Liver (tissue), 9 donors: ENCODE results near the gene UTP15. TPM values are rescaled to one million over a fixed set of nuclear protein-coding genes. Genes with fewer than 3 reads are reported as not detected.

Experiments
- DNase-seq: peaks from one replicate; pipeline ENCODE4 v3.0.0-alpha.2; 2017; ENCODE audit warnings: low spot score
- H3K27ac ChIP-seq, 2 donors: one replicate each; pipeline ENCODE4 v1.7.0; 2013; ENCODE audit warnings: inconsistent platforms in 2 of 2, low read length in 2 of 2, control low read depth in 1 of 2, low read depth in 1 of 2, mild to moderate bottlenecking in 1 of 2
- H3K27me3 ChIP-seq, 4 donors: one replicate each; pipeline versions ENCODE4 v1.6.1 to v1.7.0; 2013; ENCODE audit warnings: low read length in 3 of 4, inconsistent platforms in 1 of 4, mild to moderate bottlenecking in 1 of 4, moderate library complexity in 1 of 4; ENCODE audit not compliant: control insufficient read depth in 4 of 4, insufficient read depth in 4 of 4
- H3K36me3 ChIP-seq, 4 donors: one replicate each; pipeline versions ENCODE4 v1.6.1 to v1.7.0; 2013; ENCODE audit warnings: low read length in 3 of 4, mild to moderate bottlenecking in 3 of 4, low read depth in 1 of 4, moderate library complexity in 1 of 4; ENCODE audit not compliant: control insufficient read depth in 4 of 4, insufficient read depth in 3 of 4
- H3K4me1 ChIP-seq, 4 donors: one replicate each; pipeline versions ENCODE4 v1.6.1 to v1.7.0; 2013; ENCODE audit warnings: low read length in 3 of 4, mild to moderate bottlenecking in 3 of 4, moderate library complexity in 1 of 4; ENCODE audit not compliant: control insufficient read depth in 4 of 4, insufficient read depth in 4 of 4
- H3K4me3 ChIP-seq, 3 donors: one replicate each; pipeline versions ENCODE4 v1.6.1 to v1.7.0; 2013; ENCODE audit warnings: low read length in 3 of 3, control low read depth in 1 of 3, low read depth in 1 of 3, mild to moderate bottlenecking in 1 of 3
- H3K9ac ChIP-seq, 2 donors: one replicate each; pipeline ENCODE4 v1.7.0; 2013; ENCODE audit warnings: low read length in 2 of 2, mild to moderate bottlenecking in 2 of 2, moderate library complexity in 2 of 2, control low read depth in 1 of 2, low read depth in 1 of 2
- H3K9me3 ChIP-seq, 4 donors: one replicate each; pipeline versions ENCODE4 v1.6.1 to v1.7.0; 2013; ENCODE audit warnings: low read length in 3 of 4; ENCODE audit not compliant: control insufficient read depth in 4 of 4
- EGR1 ChIP-seq, 2 donors: IDR thresholded peaks; 2 replicates each; pipeline ENCODE4 v1.6.1; 2016 to 2018; ENCODE audit warnings: antibody characterized with exemption in 2 of 2, low read depth in 2 of 2
- FOXA1 ChIP-seq: IDR thresholded peaks from 2 replicates; pipeline ENCODE4 v1.6.1; 2016; ENCODE audit warnings: antibody characterized with exemption
- FOXA2 ChIP-seq: IDR thresholded peaks from 2 replicates; pipeline ENCODE4 v1.6.1; 2016; ENCODE audit warnings: antibody characterized with exemption
- GABPA ChIP-seq, 2 donors: IDR thresholded peaks in 1 of 2; conservative IDR thresholded peaks in 1 of 2; 2 replicates each; pipeline ENCODE4 v1.6.1; 2016; ENCODE audit warnings: antibody characterized with exemption in 2 of 2, mild to moderate bottlenecking in 1 of 2, moderate library complexity in 1 of 2
- HNF4A ChIP-seq, 2 donors: conservative IDR thresholded peaks; 2 replicates each; pipeline ENCODE4 v1.6.1; 2016; ENCODE audit warnings: antibody characterized with exemption in 2 of 2, mild to moderate bottlenecking in 2 of 2
- HNF4G ChIP-seq: IDR thresholded peaks from 2 replicates; pipeline ENCODE4 v1.6.1; 2016; ENCODE audit warnings: antibody characterized with exemption
- JUND ChIP-seq, 2 donors: IDR thresholded peaks; 2 replicates each; pipeline ENCODE4 v1.6.1; 2016; ENCODE audit warnings: antibody characterized with exemption in 2 of 2
- NR2F2 ChIP-seq: IDR thresholded peaks from 2 replicates; pipeline ENCODE4 v1.6.1; 2016; ENCODE audit warnings: antibody characterized with exemption
- RAD21 ChIP-seq, 2 donors: IDR thresholded peaks; 2 replicates each; pipeline ENCODE4 v1.6.1; 2016; ENCODE audit warnings: antibody characterized with exemption in 2 of 2, mild to moderate bottlenecking in 2 of 2
- RXRA ChIP-seq, 2 donors: IDR thresholded peaks; 2 replicates each; pipeline ENCODE4 v1.6.1; 2017 to 2018; ENCODE audit warnings: antibody characterized with exemption in 2 of 2, mild to moderate bottlenecking in 1 of 2
- SP1 ChIP-seq: IDR thresholded peaks from 2 replicates; pipeline ENCODE4 v1.6.1; 2018; ENCODE audit warnings: antibody characterized with exemption, mild to moderate bottlenecking
- TAF1 ChIP-seq: conservative IDR thresholded peaks from 2 replicates; pipeline ENCODE4 v1.6.1; 2016; ENCODE audit warnings: antibody characterized with exemption, mild to moderate bottlenecking
- YY1 ChIP-seq: IDR thresholded peaks from 2 replicates; pipeline ENCODE4 v1.6.1; 2016; ENCODE audit warnings: antibody characterized with exemption, mild to moderate bottlenecking
- WGBS: extraction: QIAGEN DNeasy Blood & Tissue Kit; methylation state at CpG from one replicate; pipeline ENCODE4 v1.1.7; 2013; 5-methylcytosine and 5-hydroxymethylcytosine counted together
- polyA plus RNA-seq, 2 donors: library from polyadenylated mRNA; stranded (reverse) in 1 of 2; unstranded in 1 of 2; fragments of 200-250 nt in 1 of 2; fragments of >200 nt in 1 of 2; fragmentation: Nextera tagmentation in 1 of 2; extraction: Ambion mirVana in 1 of 2; gene quantifications; one replicate each; pipeline versions ENCODE4 v1.2.1 to v1.2.3, GENCODE V29; 2013 to 2015
- total RNA-seq, 2 donors: library from RNA; depleted of rRNA; stranded (reverse); fragments of >200 nt; gene quantifications; one replicate each; pipeline ENCODE4 v1.2.3, GENCODE V29; 2014
- TF ChIP-seq, protein P1 (sequence below): fragments of 150-350 bp; IDR thresholded peaks from 2 replicates; pipeline ENCODE4 v1.5.1; 2017; ENCODE audit warnings: improper control_type of control experiment, low read depth, low read length; ENCODE audit not compliant: missing input control
- TF ChIP-seq, protein P2 (sequence below): IDR thresholded peaks from 2 replicates; pipeline ENCODE4 v1.6.1; 2016; ENCODE audit warnings: antibody characterized with exemption
- TF ChIP-seq, protein P3 (sequence below): IDR thresholded peaks from 2 replicates; pipeline ENCODE4 v1.6.1; 2016; ENCODE audit warnings: antibody characterized with exemption
- TF ChIP-seq, protein P4 (sequence below): IDR thresholded peaks from 2 replicates; pipeline ENCODE4 v1.6.1; 2016; ENCODE audit warnings: antibody characterized with exemption
- TF ChIP-seq, protein P5 (sequence below): IDR thresholded peaks from 2 replicates; pipeline ENCODE4 v1.6.1; 2016; ENCODE audit warnings: antibody characterized with exemption, mild to moderate bottlenecking
- donor health status: healthy.
- donor health status: healthy.
- donor health status: healthy.
- donor health status: healthy.
- donor health status: healthy.

UTP15 gene
- total and polyA plus RNA-seq, 4 donors = 3.5 to 18.1 (median 5.4) TPM

DNA sequence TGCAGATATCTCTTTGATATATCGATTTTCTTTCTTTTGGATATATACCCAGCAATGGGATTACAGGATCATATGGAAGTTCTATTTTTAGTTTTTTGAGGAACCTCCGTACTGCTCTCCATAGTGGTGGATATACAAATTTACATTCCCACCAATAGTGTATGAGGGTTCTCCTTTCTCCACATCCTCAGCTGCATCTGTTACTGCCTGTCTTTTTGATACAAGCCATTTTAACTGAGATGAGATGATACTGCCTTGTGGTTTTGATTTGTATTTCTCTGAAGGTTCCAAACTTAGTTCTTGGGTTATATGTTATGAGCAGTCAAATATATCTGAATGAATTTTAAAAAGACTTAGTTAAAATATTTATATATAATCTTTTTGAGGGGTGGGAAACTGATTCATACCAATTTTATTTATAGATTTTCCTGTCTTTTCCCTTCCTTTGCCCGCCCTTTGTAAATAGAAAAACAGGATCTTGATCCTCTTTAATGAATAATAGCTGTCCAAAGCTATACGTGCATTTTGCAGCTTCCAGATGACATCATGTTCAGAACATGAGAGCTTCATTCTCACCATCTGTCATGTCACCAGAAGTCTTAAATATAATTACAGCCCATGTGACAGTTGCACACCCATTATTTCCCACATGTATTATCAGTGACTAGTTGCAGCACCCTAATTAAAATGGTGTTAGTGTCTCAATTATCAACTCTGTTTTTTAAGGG, 54.2 kb downstream of the UTP15 start:
- Histone ChIP-seq H3K4me1 (peaks cover 6 to 12% (median 11%) of the 10 kb centered on the region in 4 donors), H3K27me3 (no peaks in the 10 kb centered on the region), H3K4me3 (no peak overlapping the region), H3K36me3 (no peaks in the 10 kb centered on the region), H3K27ac (no peak overlapping the region), H3K9me3 (no peaks in the 10 kb centered on the region), H3K9ac (no peak overlapping the region)
- DNase-seq = no peak
- WGBS = 86% methylated on average over 4 of the region's 4 CpGs
- TF ChIP-seq RAD21 (IDR thresholded peaks at IDR 0.05) (no peak), EGR1 (IDR thresholded peaks at IDR 0.05; ENCODE audit: low read depth in 2 of 2) (no peak), GABPA (IDR thresholded peaks at IDR 0.05 in 1 of 2, conservative IDR thresholded peaks at IDR 0.05 in 1 of 2) (no peak), TAF1 (no peak), HNF4A (conservative IDR thresholded peaks at IDR 0.05) (no peak), HNF4G (no peak), JUND (IDR thresholded peaks at IDR 0.05) (no peak), SP1 (no peak), YY1 (no peak), RXRA (IDR thresholded peaks at IDR 0.05) (no peak), FOXA2 (no peak), NR2F2 (no peak), FOXA1 (no peak)
- TF ChIP-seq, protein P1, sequence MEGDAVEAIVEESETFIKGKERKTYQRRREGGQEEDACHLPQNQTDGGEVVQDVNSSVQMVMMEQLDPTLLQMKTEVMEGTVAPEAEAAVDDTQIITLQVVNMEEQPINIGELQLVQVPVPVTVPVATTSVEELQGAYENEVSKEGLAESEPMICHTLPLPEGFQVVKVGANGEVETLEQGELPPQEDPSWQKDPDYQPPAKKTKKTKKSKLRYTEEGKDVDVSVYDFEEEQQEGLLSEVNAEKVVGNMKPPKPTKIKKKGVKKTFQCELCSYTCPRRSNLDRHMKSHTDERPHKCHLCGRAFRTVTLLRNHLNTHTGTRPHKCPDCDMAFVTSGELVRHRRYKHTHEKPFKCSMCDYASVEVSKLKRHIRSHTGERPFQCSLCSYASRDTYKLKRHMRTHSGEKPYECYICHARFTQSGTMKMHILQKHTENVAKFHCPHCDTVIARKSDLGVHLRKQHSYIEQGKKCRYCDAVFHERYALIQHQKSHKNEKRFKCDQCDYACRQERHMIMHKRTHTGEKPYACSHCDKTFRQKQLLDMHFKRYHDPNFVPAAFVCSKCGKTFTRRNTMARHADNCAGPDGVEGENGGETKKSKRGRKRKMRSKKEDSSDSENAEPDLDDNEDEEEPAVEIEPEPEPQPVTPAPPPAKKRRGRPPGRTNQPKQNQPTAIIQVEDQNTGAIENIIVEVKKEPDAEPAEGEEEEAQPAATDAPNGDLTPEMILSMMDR = no peak
- TF ChIP-seq, protein P2, sequence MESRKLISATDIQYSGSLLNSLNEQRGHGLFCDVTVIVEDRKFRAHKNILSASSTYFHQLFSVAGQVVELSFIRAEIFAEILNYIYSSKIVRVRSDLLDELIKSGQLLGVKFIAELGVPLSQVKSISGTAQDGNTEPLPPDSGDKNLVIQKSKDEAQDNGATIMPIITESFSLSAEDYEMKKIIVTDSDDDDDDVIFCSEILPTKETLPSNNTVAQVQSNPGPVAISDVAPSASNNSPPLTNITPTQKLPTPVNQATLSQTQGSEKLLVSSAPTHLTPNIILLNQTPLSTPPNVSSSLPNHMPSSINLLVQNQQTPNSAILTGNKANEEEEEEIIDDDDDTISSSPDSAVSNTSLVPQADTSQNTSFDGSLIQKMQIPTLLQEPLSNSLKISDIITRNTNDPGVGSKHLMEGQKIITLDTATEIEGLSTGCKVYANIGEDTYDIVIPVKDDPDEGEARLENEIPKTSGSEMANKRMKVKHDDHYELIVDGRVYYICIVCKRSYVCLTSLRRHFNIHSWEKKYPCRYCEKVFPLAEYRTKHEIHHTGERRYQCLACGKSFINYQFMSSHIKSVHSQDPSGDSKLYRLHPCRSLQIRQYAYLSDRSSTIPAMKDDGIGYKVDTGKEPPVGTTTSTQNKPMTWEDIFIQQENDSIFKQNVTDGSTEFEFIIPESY = no peak
- TF ChIP-seq, protein P3, sequence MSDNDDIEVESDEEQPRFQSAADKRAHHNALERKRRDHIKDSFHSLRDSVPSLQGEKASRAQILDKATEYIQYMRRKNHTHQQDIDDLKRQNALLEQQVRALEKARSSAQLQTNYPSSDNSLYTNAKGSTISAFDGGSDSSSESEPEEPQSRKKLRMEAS = no peak
- TF ChIP-seq, protein P4, sequence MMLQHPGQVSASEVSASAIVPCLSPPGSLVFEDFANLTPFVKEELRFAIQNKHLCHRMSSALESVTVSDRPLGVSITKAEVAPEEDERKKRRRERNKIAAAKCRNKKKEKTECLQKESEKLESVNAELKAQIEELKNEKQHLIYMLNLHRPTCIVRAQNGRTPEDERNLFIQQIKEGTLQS = no peak
- TF ChIP-seq, protein P5, sequence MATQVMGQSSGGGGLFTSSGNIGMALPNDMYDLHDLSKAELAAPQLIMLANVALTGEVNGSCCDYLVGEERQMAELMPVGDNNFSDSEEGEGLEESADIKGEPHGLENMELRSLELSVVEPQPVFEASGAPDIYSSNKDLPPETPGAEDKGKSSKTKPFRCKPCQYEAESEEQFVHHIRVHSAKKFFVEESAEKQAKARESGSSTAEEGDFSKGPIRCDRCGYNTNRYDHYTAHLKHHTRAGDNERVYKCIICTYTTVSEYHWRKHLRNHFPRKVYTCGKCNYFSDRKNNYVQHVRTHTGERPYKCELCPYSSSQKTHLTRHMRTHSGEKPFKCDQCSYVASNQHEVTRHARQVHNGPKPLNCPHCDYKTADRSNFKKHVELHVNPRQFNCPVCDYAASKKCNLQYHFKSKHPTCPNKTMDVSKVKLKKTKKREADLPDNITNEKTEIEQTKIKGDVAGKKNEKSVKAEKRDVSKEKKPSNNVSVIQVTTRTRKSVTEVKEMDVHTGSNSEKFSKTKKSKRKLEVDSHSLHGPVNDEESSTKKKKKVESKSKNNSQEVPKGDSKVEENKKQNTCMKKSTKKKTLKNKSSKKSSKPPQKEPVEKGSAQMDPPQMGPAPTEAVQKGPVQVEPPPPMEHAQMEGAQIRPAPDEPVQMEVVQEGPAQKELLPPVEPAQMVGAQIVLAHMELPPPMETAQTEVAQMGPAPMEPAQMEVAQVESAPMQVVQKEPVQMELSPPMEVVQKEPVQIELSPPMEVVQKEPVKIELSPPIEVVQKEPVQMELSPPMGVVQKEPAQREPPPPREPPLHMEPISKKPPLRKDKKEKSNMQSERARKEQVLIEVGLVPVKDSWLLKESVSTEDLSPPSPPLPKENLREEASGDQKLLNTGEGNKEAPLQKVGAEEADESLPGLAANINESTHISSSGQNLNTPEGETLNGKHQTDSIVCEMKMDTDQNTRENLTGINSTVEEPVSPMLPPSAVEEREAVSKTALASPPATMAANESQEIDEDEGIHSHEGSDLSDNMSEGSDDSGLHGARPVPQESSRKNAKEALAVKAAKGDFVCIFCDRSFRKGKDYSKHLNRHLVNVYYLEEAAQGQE = no peak
